ENCODE data around the gene SP100. TPM values are rescaled to one million over a fixed set of nuclear protein-coding genes. Genes with fewer than 3 reads are reported as not detected.

The SP100 gene
- total and polyA plus RNA-seq, 2 of the 13 experiments (the other 11 are each of a cell fraction or from before 2014, with no cell fraction given) = 12.6 to 16.5 TPM

GRCh38 chr2:230569298-230569697 lies 153.3 kb downstream of the SP100 start:
- Histone ChIP-seq H2AFZ (ENCODE audit: low read length) (no peak overlapping the region), H3K4me2 (ENCODE audit: low read depth, low read length) (no peak overlapping the region), H3K79me2 (ENCODE audit: insufficient read depth, low read length) (no peaks in the 10 kb centered on the region), H3K9ac (ENCODE audit: insufficient read depth, low read depth, low read length) (no peak overlapping the region), H3K27me3 (ENCODE audit: control insufficient read depth in 1 of 2, insufficient read depth in 2 of 2, low read length in 2 of 2) (no peaks in the 10 kb centered on the region; a peak in 1 of 5 replicates), H3K9me3 (ENCODE audit: low read length) (peaks cover 7% of the 10 kb centered on the region; the same call in 1 of the 2 replicates), H3K27ac (ENCODE audit: extremely low read length, insufficient read depth, low read length) (no peak overlapping the region), H3K4me3 (replicated peaks in 1 of 3; ENCODE audit: insufficient read depth in 1 of 3, low read depth in 2 of 3, low read length in 3 of 3) (no peak overlapping the region), H3K4me1 (ENCODE audit: insufficient read depth, low read length) (no peaks in the 10 kb centered on the region), H3K36me3 (replicated peaks in 1 of 2; ENCODE audit: control insufficient read depth in 1 of 2, insufficient read depth in 2 of 2, low read length in 2 of 2) (no peaks in the 10 kb centered on the region), H4K20me1 (ENCODE audit: insufficient read depth, low read length) (no peaks in the 10 kb centered on the region)
- DNase-seq (ENCODE audit: low spot score) (no peak), ATAC-seq (no peak), FAIRE-seq (no peak)
- ChIA-PET CTCF (ENCODE audit: low intra/inter-chr PET ratio, low total read pairs) (no interaction called here), POLR2A (no interaction called here)
- WGBS (ENCODE audit: low lambda C conversion rate) = 85% methylated on average over 2 of the region's 2 CpGs
- intact Hi-C loops (cut with micrococcal nuclease; ENCODE audit: unreplicated experiment) (no loop called here), in situ Hi-C loops (cut with HindIII; ENCODE audit: extremely low pct_ligation_motif_present, low pct_unique_long_range_greater_than_20kb) (no loop called here)
- BruUV-seq (replicated peaks) = no TSS peak
- no peak for TF ChIP-seq NR2C2 (CRISPR knock-in tag; IDR thresholded peaks at IDR 0.05; ENCODE audit: borderline replicate concordance)
- TF ChIP-seq ZNF207 (IDR thresholded peaks at IDR 0.05; ENCODE audit: borderline replicate concordance) = no peak
- TF ChIP-seq TRAFD1 (CRISPR knock-in tag; IDR thresholded peaks at IDR 0.05; ENCODE audit: borderline replicate concordance) = no peak
- TF ChIP-seq ZBED4 (CRISPR knock-in tag; IDR thresholded peaks at IDR 0.05; ENCODE audit: borderline replicate concordance) = no peak
- TF ChIP-seq GATAD2A (CRISPR knock-in tag; IDR thresholded peaks at IDR 0.05) = no peak
- no peak for TF ChIP-seq ZNF597 (CRISPR knock-in tag; IDR thresholded peaks at IDR 0.05)
- no peak for TF ChIP-seq ZNF12 (CRISPR knock-in tag; IDR thresholded peaks at IDR 0.05)
- TF ChIP-seq SNAPC4 (CRISPR knock-in tag; IDR thresholded peaks at IDR 0.05) = no peak
- TF ChIP-seq ERF (CRISPR knock-in tag; IDR thresholded peaks at IDR 0.05) = no peak
- no peak for TF ChIP-seq MTF1 (CRISPR knock-in tag; IDR thresholded peaks at IDR 0.05)
- TF ChIP-seq MATR3 (CRISPR knock-in tag; IDR thresholded peaks at IDR 0.05) = no peak
- TF ChIP-seq ZNF431 (CRISPR knock-in tag; IDR thresholded peaks at IDR 0.05; ENCODE audit: borderline replicate concordance, low read depth) = no peak
- TF ChIP-seq ZNF841 (CRISPR knock-in tag; IDR thresholded peaks at IDR 0.05; ENCODE audit: borderline replicate concordance) = no peak
- TF ChIP-seq ZNF782 (CRISPR knock-in tag; IDR thresholded peaks at IDR 0.05; ENCODE audit: borderline replicate concordance) = no peak

Measured in HepG2 (cell line).